Subcutaneous adipose tissue (tissue), 4 donors: ENCODE data around the gene ZGLP1. TPM values are rescaled to one million over a fixed set of nuclear protein-coding genes. Genes with fewer than 3 reads are reported as not detected.

Experiments
- total RNA-seq, 4 donors: library from RNA; depleted of rRNA; stranded (reverse); fragments of >200 nt; gene quantifications; one replicate each; pipeline ENCODE4 v1.1.0, GENCODE V29; 2016
- TF ChIP-seq, protein P1 (sequence below): fragments of 450-650 bp; IDR thresholded peaks from one replicate; pipeline ENCODE4 v1.5.1; 2016; ENCODE audit warnings: low read depth, mild to moderate bottlenecking, control low read depth, antibody characterized with exemption, moderate library complexity

Gene ZGLP1
- total RNA-seq, 4 donors from 2014 or later: 0.49 to 5.8 (median 2.2) TPM

DNA sequence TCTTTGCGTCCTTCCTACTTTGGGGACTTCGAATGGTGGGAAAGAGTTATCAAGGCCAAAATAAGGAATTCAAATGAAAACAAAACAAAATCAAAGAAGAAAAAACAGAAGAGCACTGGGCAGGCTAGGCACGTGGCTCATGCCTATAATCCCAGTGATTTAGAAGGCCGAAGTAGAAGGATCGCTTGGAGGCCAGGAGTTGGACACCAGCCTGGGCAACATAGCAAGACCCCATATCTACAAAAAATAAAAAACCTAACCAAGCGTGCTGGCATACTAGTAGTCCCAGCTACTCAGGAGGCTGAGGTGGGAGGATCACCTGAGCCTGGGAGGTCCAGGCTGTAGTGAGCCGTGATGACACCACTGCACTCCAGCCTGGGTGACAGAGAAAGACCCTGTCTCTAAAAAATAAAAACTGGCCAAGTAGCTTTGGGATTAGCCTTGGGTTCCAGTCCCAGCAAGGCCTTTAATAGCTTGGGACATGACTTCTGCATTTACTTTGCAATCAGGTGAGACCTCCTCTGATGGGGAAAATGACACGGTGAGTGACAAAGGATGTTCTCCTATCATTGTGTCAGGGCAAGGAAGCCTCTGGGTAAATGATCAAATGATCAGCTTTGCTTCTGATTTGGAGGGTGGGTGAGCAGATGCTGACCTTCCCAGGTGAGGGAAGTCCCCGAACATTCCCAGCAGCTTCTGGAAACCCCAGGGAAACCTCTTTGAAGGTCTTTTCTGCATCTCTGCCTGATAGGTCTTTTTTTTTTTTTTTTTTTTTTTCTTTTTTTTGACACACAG lies 31.6 kb downstream of the ZGLP1 start:
- TF ChIP-seq, protein P1, sequence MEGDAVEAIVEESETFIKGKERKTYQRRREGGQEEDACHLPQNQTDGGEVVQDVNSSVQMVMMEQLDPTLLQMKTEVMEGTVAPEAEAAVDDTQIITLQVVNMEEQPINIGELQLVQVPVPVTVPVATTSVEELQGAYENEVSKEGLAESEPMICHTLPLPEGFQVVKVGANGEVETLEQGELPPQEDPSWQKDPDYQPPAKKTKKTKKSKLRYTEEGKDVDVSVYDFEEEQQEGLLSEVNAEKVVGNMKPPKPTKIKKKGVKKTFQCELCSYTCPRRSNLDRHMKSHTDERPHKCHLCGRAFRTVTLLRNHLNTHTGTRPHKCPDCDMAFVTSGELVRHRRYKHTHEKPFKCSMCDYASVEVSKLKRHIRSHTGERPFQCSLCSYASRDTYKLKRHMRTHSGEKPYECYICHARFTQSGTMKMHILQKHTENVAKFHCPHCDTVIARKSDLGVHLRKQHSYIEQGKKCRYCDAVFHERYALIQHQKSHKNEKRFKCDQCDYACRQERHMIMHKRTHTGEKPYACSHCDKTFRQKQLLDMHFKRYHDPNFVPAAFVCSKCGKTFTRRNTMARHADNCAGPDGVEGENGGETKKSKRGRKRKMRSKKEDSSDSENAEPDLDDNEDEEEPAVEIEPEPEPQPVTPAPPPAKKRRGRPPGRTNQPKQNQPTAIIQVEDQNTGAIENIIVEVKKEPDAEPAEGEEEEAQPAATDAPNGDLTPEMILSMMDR: no peak

DNA sequence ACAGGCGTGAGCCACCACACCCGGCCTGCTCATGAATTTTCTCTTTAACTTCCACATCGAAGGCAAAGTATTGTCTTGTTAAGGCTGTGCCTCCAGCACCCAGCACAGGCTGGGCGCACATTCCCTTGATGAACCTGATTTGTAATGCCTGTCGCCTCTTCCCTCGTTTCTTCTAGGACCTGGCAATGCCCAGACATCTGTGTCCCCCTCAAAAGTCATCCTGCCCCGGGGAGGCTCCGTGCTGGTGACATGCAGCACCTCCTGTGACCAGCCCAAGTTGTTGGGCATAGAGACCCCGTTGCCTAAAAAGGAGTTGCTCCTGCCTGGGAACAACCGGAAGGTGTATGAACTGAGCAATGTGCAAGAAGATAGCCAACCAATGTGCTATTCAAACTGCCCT lies 35.0 kb downstream of the ZGLP1 start:
- TF ChIP-seq, protein P1: no peak

DNA sequence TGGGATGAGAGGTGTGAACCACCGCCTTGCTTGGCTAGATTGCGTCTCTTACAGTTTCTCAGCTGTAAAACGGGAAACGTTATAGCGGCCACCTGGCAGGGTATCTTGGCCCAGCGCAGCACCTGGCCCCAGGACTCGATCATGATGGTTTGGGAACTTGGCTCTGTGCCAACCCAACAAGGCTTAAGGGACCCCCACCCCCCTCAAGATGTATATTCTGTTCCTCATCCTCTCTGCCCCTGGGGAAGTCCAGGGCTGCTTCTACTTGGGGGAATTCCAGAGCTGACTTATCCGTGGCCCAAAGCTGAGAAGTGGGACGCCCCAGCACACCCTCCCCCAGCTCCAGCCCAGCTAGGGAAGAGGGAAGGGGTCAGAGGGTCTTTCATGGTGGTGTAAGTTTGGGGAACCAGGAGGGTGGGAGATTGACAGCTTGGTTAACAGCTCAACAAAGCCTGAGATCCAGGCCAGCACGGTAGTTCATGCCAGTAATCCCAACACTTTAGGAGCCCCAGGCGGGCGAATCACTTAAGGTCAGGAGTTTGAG lies 38.0 kb downstream of the ZGLP1 start:
- TF ChIP-seq, protein P1: no peak

DNA sequence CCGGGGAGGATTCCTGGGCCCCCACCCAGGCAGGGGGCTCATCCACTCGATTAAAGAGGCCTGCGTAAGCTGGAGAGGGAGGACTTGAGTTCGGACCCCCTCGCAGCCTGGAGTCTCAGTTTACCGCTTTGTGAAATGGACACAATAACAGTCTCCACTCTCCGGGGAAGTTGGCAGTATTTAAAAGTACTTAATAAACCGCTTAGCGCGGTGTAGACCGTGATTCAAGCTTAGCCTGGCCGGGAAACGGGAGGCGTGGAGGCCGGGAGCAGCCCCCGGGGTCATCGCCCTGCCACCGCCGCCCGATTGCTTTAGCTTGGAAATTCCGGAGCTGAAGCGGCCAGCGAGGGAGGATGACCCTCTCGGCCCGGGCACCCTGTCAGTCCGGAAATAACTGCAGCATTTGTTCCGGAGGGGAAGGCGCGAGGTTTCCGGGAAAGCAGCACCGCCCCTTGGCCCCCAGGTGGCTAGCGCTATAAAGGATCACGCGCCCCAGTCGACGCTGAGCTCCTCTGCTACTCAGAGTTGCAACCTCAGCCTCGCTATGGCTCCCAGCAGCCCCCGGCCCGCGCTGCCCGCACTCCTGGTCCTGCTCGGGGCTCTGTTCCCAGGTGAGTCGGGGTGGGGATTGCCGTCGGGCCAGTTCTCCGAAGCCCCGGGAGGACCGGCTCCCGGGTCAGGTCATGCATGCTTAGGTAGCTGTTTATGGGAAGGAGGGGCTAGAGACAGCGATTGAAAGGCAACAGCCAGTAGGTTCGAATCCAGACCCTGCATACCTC lies 38.8 kb downstream of the ZGLP1 start, which contains the start of gene ICAM1:
ICAM1 (plus strand) TSS at position 505 of the 779 bp plus-strand sequence; CDS start at position 545, 40 bp downstream.
- TF ChIP-seq, protein P1: no peak

DNA sequence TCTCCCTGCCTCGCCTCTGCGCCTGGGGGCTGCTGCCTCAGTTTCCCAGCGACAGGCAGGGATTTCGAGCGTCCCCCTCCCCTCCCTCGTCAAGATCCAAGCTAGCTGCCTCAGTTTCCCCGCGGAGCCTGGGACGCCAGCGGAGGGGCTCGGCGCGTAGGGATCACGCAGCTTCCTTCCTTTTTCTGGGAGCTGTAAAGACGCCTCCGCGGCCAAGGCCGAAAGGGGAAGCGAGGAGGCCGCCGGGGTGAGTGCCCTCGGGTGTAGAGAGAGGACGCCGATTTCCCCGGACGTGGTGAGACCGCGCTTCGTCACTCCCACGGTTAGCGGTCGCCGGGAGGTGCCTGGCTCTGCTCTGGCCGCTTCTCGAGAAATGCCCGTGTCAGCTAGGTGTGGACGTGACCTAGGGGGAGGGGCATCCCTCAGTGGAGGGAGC lies 39.4 kb downstream of the ZGLP1 start:
- TF ChIP-seq, protein P1: no peak

DNA sequence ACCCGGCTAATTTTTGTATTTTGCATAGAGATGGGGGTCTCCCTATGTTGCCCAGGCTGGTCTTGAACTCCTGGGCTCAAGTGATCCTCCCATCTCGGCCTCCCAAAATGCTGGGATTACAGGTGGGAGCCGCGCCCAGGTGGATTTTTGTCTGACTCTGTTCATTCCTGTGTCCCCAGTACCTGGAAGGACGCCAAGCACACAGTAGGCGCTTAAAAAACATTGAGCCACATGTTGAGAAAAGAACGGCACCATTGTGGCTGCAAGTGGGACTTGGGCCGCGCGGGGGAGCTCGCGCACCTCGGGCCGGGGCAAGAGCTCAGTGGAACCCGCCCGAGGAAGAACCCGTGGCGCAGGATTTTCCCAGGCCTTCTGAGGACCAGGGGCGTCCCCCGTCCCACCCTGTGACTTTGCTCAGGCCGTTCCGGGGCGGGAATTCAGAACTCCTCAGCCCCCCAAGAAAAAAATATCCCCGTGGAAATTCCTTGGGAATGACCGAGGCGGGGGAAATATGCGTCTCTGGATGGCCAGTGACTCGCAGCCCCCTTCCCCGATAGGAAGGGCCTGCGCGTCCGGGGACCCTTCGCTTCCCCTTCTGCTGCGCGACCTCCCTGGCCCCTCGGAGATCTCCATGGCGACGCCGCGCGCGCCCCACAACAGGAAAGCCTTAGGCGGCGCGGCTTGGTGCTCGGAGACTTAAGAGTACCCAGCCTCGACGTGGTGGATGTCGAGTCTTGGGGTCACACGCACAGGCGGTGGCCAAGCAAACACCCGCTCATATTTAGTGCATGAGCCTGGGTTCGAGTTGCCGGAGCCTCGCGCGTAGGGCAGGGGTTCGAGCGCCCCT lies 40.1 kb downstream of the ZGLP1 start:
- TF ChIP-seq, protein P1: no peak
